Left lung (tissue), 10 donors: ENCODE results near the gene SEMA4F. TPM values are rescaled to one million over a fixed set of nuclear protein-coding genes. Genes with fewer than 3 reads are reported as not detected.

Experiments
- ATAC-seq: fragments of 200-7000 bp; cut with Tn5 transposase; one replicate; pipeline ENCODE4 v1.9.1; 2020; ENCODE audit warnings: moderate library complexity
- DNase-seq, 4 donors: peaks; one replicate each; pipeline ENCODE4 v3.0.0-alpha.2; 2013 to 2020
- H3K27ac ChIP-seq, 2 donors: fragments of 200-600 bp; sonication (generic) in 1 of 2; one replicate each; pipeline versions ENCODE4 v1.5.0 to v1.8.0; 2020 to 2021
- H3K27me3 ChIP-seq, 2 donors: fragments of 200-600 bp; sonication (generic) in 1 of 2; one replicate each; pipeline versions ENCODE4 v1.5.0 to v1.8.0; 2020 to 2021
- H3K36me3 ChIP-seq, 2 donors: fragments of 200-600 bp; sonication (generic) in 1 of 2; one replicate each; pipeline versions ENCODE4 v1.5.0 to v1.8.0; 2020 to 2021
- H3K4me1 ChIP-seq, 2 donors: fragments of 200-600 bp; one replicate each; pipeline ENCODE4 v1.8.0; 2021
- H3K4me3 ChIP-seq, 2 donors: fragments of 200-600 bp; sonication (generic) in 1 of 2; one replicate each; pipeline versions ENCODE4 v1.5.0 to v1.8.0; 2020 to 2021; ENCODE audit warnings: mild to moderate bottlenecking in 1 of 2
- H3K9me3 ChIP-seq, 2 donors: fragments of 200-600 bp; sonication (generic) in 1 of 2; one replicate each; pipeline versions ENCODE4 v1.5.0 to v1.8.0; 2020 to 2021
- CTCF ChIP-seq, 2 donors: fragments of 200-600 bp; sonication (generic) in 1 of 2; IDR thresholded peaks; one replicate each; pipeline versions ENCODE4 v1.5.0 to v1.8.0; 2021; ENCODE audit warnings: antibody characterized with exemption in 2 of 2
- intact Hi-C, 2 donors: fragments of 100-400 bp; cut with DNase I; formaldehyde crosslinking; loops; one replicate each; pipeline versions ENCODE4 v1.11.2 to v1.14.2; 2022
- polyA plus RNA-seq, 6 donors: library from polyadenylated mRNA; unstranded; fragments of 120-200 nt; gene quantifications; one replicate each; pipeline ENCODE4 v1.2.1, GENCODE V29; 2013; ENCODE audit not compliant: insufficient read length in 6 of 6
- total RNA-seq, 2 donors: library from RNA; stranded (reverse); fragmentation: NEBNext Ultra II Directional; extraction: Animal tissue kit (Norgen Biotek cat#: 25700); gene quantifications; one replicate each; pipeline ENCODE4 v1.2.1, GENCODE V29; 2021
- donor health status: DM: no; HTN: yes; CAD: no.
- donor health status: DM: no; HTN: no; CAD: no.

The SEMA4F gene
- total and polyA plus RNA-seq, 8 donors = 6.0 to 23.8 (median 6.8) TPM

GRCh38 chr2:74724496-74724895 lies 70.4 kb downstream of the SEMA4F start:
- Histone ChIP-seq H3K4me1 (no peaks in the 10 kb centered on the region), H3K27me3 (peaks cover 0 to 7% of the 10 kb centered on the region in 2 donors), H3K36me3 (no peaks in the 10 kb centered on the region), H3K9me3 (peaks cover 0 to 3% of the 10 kb centered on the region in 2 donors), H3K27ac (no peak overlapping the region), H3K4me3 (no peak overlapping the region)
- ATAC-seq = no peak
- no peak for TF ChIP-seq CTCF (IDR thresholded peaks at IDR 0.05)
- DNase-seq = no peak
- intact Hi-C loops = no loop called here

- TF ChIP-seq CTCF (IDR thresholded peaks at IDR 0.05) = no peak
- intact Hi-C loops = no loop called here
- H3K4me1 ChIP-seq = no peaks in the 10 kb centered on the region
- no peak overlapping the region for H3K27ac ChIP-seq
- no peak for DNase-seq
- no peak overlapping the region for H3K4me3 ChIP-seq
- ATAC-seq = no peak
- no peaks in the 10 kb centered on the region for H3K36me3 ChIP-seq
- H3K9me3 ChIP-seq = peaks cover 0 to 3% of the 10 kb centered on the region in 2 donors
- H3K27me3 ChIP-seq = peaks cover 0 to 7% of the 10 kb centered on the region in 2 donors
Observed at GRCh38 chr2:74725287-74725686, 71.2 kb downstream of the SEMA4F start.

GRCh38 chr2:74728842-74729241 lies 74.8 kb downstream of the SEMA4F start:
- H3K4me3 ChIP-seq = no peak overlapping the region
- TF ChIP-seq CTCF (IDR thresholded peaks at IDR 0.05) = no peak
- H3K4me1 ChIP-seq = no peaks in the 10 kb centered on the region
- DNase-seq (no peak), ATAC-seq (no peak)
- H3K27me3 ChIP-seq = peaks cover 0 to under 1% of the 10 kb centered on the region in 2 donors
- peaks cover 0 to 3% of the 10 kb centered on the region in 2 donors for H3K9me3 ChIP-seq
- no peaks in the 10 kb centered on the region for H3K36me3 ChIP-seq
- intact Hi-C loops = no loop called here
- H3K27ac ChIP-seq = no peak overlapping the region

GRCh38 chr2:74730530-74730929 lies 76.5 kb downstream of the SEMA4F start:
- DNase-seq = no peak
- no peaks in the 10 kb centered on the region for H3K27me3 ChIP-seq
- H3K9me3 ChIP-seq = peaks cover 0 to 3% of the 10 kb centered on the region in 2 donors
- no peak overlapping the region for H3K4me3 ChIP-seq
- H3K36me3 ChIP-seq = no peaks in the 10 kb centered on the region
- H3K4me1 ChIP-seq = no peaks in the 10 kb centered on the region
- H3K27ac ChIP-seq = no peak overlapping the region
- no peak for ATAC-seq
- no peak for TF ChIP-seq CTCF (IDR thresholded peaks at IDR 0.05)
- intact Hi-C loops = no loop called here

Other genes with a start within 250 kb of the SEMA4F start
- gene C2orf81, start 232.6 kb upstream of the SEMA4F start, total RNA-seq = 1 to 10 TPM; 2.8 to 3.4 TPM
- 1 to 10 TPM; 4.4 to 5.7 (median 5.2) TPM for gene C2orf81, start 232.6 kb upstream of the SEMA4F start, polyA plus RNA-seq
- 10 to 100 TPM in 1 of 2 donors, 1 to 10 TPM in 1; 9.2 to 17.7 TPM for gene WDR54, start 232.5 kb upstream of the SEMA4F start, total RNA-seq
- gene WDR54, start 232.5 kb upstream of the SEMA4F start, polyA plus RNA-seq = 10 to 100 TPM; 29.9 to 39.6 (median 36.9) TPM
- 10 to 100 TPM; 29.6 to 37.0 TPM for gene RTKN, start 212.3 kb upstream of the SEMA4F start, total RNA-seq
- 10 to 100 TPM; 42.0 to 59.5 (median 56.3) TPM for gene RTKN, start 212.3 kb upstream of the SEMA4F start, polyA plus RNA-seq
- gene INO80B, start 199.2 kb upstream of the SEMA4F start, total RNA-seq = 10 to 100 TPM; 23.8 to 27.1 TPM
- gene INO80B, start 199.2 kb upstream of the SEMA4F start, polyA plus RNA-seq = 10 to 100 TPM; 30.7 to 44.5 (median 35.0) TPM
- 10 to 100 TPM; 38.7 to 71.7 TPM for gene WBP1, start 195.8 kb upstream of the SEMA4F start, total RNA-seq
- 100 to 1,000 TPM; 102 to 122 (median 113) TPM for gene WBP1, start 195.8 kb upstream of the SEMA4F start, polyA plus RNA-seq
- gene MOGS, start 188.9 kb upstream of the SEMA4F start, total RNA-seq = 10 to 100 TPM; 67.6 to 69.6 TPM
- 10 to 100 TPM; 40.5 to 51.6 (median 44.8) TPM for gene MOGS, start 188.9 kb upstream of the SEMA4F start, polyA plus RNA-seq
- gene MRPL53, start 181.6 kb upstream of the SEMA4F start, total RNA-seq = 10 to 100 TPM; 69.5 to 73.6 TPM
- gene MRPL53, start 181.6 kb upstream of the SEMA4F start, polyA plus RNA-seq = 10 to 100 TPM; 33.5 to 57.8 (median 47.8) TPM
- 10 to 100 TPM; 12.1 to 17.5 TPM for gene CCDC142, start 171.2 kb upstream of the SEMA4F start, total RNA-seq
- 10 to 100 TPM; 13.7 to 18.6 (median 17.4) TPM for gene CCDC142, start 171.2 kb upstream of the SEMA4F start, polyA plus RNA-seq
- gene TTC31, start 171.2 kb upstream of the SEMA4F start, total RNA-seq = 10 to 100 TPM; 22.1 to 27.0 TPM
- gene TTC31, start 171.2 kb upstream of the SEMA4F start, polyA plus RNA-seq = 10 to 100 TPM; 31.2 to 38.4 (median 34.2) TPM
- 1 to 10 TPM; 1.6 to 2.2 TPM for gene LBX2, start 154.6 kb upstream of the SEMA4F start, total RNA-seq
- gene LBX2, start 154.6 kb upstream of the SEMA4F start, polyA plus RNA-seq = under 1 TPM in 5 of 6 donors, not detected in 1; 0.14 to 0.86 (median 0.35) TPM
- 10 to 100 TPM; 27.1 to 33.6 TPM for gene PCGF1, start 146.6 kb upstream of the SEMA4F start, total RNA-seq
- gene PCGF1, start 146.6 kb upstream of the SEMA4F start, polyA plus RNA-seq = 10 to 100 TPM; 20.4 to 27.1 (median 23.3) TPM
- not detected for gene TLX2, start 139.8 kb upstream of the SEMA4F start, total RNA-seq
- gene TLX2, start 139.8 kb upstream of the SEMA4F start, polyA plus RNA-seq = under 1 TPM in 2 of 6 donors, not detected in 4; 0.08 TPM
- gene DQX1, start 128.0 kb upstream of the SEMA4F start, total RNA-seq = under 1 TPM; 0.24 to 0.26 TPM
- gene DQX1, start 128.0 kb upstream of the SEMA4F start, polyA plus RNA-seq = under 1 TPM; 0.13 to 0.54 (median 0.27) TPM
- gene AUP1, start 124.5 kb upstream of the SEMA4F start, total RNA-seq = 100 to 1,000 TPM; 110 to 132 TPM
- 100 to 1,000 TPM in 2 of 6 donors, 10 to 100 TPM in 4; 82.1 to 106 (median 91.0) TPM for gene AUP1, start 124.5 kb upstream of the SEMA4F start, polyA plus RNA-seq
- 10 to 100 TPM; 29.4 to 36.6 TPM for gene HTRA2, start 124.3 kb upstream of the SEMA4F start, total RNA-seq
- gene HTRA2, start 124.3 kb upstream of the SEMA4F start, polyA plus RNA-seq = 10 to 100 TPM; 31.8 to 36.1 (median 33.9) TPM
- 10 to 100 TPM; 10.8 to 12.2 TPM for gene LOXL3, start 100.3 kb upstream of the SEMA4F start, total RNA-seq
- 10 to 100 TPM in 2 of 6 donors, 1 to 10 TPM in 4; 8.4 to 10.7 (median 9.7) TPM for gene LOXL3, start 100.3 kb upstream of the SEMA4F start, polyA plus RNA-seq
- 10 to 100 TPM; 26.7 to 35.2 TPM for gene DOK1, start 99.5 kb upstream of the SEMA4F start, total RNA-seq
- 10 to 100 TPM in 2 of 6 donors, 1 to 10 TPM in 4; 8.7 to 12.3 (median 9.7) TPM for gene DOK1, start 99.5 kb upstream of the SEMA4F start, polyA plus RNA-seq
- 1 to 10 TPM in 1 of 2 donors, under 1 TPM in 1; 0.47 to 1.1 TPM for gene M1AP, start 5.9 kb upstream of the SEMA4F start, total RNA-seq
- gene M1AP, start 5.9 kb upstream of the SEMA4F start, polyA plus RNA-seq = 1 to 10 TPM in 1 of 6 donors, under 1 TPM in 5; 0.14 to 1.0 (median 0.23) TPM
- 10 to 100 TPM; 47.4 to 55.6 TPM for gene HK2, start 179.9 kb downstream of the SEMA4F start, total RNA-seq
- gene HK2, start 179.9 kb downstream of the SEMA4F start, polyA plus RNA-seq = 1 to 10 TPM; 2.7 to 5.9 (median 4.1) TPM